ENCODE measurements around the gene CAPS.

DNA sequence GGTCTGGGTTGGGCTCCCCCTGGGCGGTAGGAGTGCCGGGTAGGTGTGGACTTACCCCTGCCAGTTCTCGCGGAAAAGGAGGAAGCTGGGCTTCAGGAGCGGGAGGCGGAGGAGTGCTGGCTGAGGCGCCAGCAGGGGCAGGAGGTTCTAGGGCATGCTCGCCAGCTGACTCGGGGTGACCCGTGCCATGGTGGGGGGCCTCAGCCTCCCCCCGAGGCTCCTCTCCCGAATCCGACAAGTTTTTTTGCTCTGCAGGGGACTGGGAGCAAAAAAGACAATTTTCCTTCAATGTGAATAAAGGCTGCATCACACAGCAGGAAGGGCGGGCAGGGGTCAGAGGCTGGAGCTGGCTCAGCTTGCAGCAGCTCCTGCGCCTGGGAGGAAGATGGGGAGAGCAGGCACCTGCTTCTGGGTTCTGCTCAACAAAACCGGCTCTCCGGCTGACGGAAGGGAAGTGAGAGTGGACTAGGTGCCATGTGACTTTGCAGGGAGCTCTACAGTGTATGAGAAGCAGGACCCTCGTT, 37.3 kb downstream of the CAPS start:
- TF ChIP-seq, protein P1, sequence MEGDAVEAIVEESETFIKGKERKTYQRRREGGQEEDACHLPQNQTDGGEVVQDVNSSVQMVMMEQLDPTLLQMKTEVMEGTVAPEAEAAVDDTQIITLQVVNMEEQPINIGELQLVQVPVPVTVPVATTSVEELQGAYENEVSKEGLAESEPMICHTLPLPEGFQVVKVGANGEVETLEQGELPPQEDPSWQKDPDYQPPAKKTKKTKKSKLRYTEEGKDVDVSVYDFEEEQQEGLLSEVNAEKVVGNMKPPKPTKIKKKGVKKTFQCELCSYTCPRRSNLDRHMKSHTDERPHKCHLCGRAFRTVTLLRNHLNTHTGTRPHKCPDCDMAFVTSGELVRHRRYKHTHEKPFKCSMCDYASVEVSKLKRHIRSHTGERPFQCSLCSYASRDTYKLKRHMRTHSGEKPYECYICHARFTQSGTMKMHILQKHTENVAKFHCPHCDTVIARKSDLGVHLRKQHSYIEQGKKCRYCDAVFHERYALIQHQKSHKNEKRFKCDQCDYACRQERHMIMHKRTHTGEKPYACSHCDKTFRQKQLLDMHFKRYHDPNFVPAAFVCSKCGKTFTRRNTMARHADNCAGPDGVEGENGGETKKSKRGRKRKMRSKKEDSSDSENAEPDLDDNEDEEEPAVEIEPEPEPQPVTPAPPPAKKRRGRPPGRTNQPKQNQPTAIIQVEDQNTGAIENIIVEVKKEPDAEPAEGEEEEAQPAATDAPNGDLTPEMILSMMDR (IDR thresholded peaks at IDR 0.05) = no peak
- no peak for TF ChIP-seq POLR2A (IDR thresholded peaks at IDR 0.05)
